GM12892 (cell line): ENCODE results near the gene ARHGEF4.

Source experiments
- POLR2A ChIP-seq: IDR thresholded peaks from 2 replicates; pipeline ENCODE4 v1.6.1; 2011; ENCODE audit warnings: low read depth, low read length, control low read depth
- POLR2AphosphoS5 ChIP-seq: IDR thresholded peaks from 2 replicates; pipeline ENCODE4 v1.6.1; 2011; ENCODE audit warnings: low read depth, low read length, control low read depth
- TAF1 ChIP-seq: IDR thresholded peaks from 2 replicates; pipeline ENCODE4 v1.6.1; 2011; ENCODE audit warnings: low read depth, mild to moderate bottlenecking, control low read depth, low read length, borderline replicate concordance

- TF ChIP-seq POLR2AphosphoS5 (no peak), POLR2A (no peak), TAF1 (no peak)
These were observed 218.7 kb downstream of the ARHGEF4 start for GRCh38 chr2:131055169-131056065.
